ENCODE measurements around the gene RASEF. TPM values are rescaled to one million over a fixed set of nuclear protein-coding genes. Genes with fewer than 3 reads are reported as not detected.

RASEF gene
- total RNA-seq, 2 donors from 2014 or later, result 0.16 TPM; not detected in 1

DNA sequence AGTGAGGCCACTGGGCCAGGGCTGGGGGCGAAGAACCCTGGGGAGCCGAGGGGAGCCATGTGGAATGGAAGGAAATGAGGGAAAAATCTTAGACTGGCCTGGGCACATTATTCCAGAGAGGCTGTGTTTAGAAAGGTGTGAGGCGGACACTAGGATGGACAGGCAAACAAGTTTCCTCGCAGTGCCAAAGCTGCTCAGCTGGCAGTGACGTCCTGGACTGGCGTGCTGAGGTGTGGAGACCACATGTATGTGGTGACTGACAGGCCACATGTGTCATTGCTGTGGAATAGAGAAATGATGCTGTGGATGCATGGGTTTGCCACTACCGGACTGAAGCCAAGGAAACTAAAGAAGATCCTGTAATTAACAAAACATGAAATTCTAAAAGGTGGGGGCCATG is 42.6 kb downstream of the RASEF start:
- Histone ChIP-seq H3K27ac (no peak overlapping the region), H3K27me3 (no peaks in the 10 kb centered on the region), H3K9me3 (peaks cover 0 to 6% of the 10 kb centered on the region in 2 donors), H3K4me1 (no peaks in the 10 kb centered on the region), H3K36me3 (no peaks in the 10 kb centered on the region), H3K4me3 (no peak overlapping the region)
- DNase-seq (ENCODE audit: low spot score), result no peak
- TF ChIP-seq, protein P1, sequence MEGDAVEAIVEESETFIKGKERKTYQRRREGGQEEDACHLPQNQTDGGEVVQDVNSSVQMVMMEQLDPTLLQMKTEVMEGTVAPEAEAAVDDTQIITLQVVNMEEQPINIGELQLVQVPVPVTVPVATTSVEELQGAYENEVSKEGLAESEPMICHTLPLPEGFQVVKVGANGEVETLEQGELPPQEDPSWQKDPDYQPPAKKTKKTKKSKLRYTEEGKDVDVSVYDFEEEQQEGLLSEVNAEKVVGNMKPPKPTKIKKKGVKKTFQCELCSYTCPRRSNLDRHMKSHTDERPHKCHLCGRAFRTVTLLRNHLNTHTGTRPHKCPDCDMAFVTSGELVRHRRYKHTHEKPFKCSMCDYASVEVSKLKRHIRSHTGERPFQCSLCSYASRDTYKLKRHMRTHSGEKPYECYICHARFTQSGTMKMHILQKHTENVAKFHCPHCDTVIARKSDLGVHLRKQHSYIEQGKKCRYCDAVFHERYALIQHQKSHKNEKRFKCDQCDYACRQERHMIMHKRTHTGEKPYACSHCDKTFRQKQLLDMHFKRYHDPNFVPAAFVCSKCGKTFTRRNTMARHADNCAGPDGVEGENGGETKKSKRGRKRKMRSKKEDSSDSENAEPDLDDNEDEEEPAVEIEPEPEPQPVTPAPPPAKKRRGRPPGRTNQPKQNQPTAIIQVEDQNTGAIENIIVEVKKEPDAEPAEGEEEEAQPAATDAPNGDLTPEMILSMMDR (IDR thresholded peaks at IDR 0.05), result no peak

DNA sequence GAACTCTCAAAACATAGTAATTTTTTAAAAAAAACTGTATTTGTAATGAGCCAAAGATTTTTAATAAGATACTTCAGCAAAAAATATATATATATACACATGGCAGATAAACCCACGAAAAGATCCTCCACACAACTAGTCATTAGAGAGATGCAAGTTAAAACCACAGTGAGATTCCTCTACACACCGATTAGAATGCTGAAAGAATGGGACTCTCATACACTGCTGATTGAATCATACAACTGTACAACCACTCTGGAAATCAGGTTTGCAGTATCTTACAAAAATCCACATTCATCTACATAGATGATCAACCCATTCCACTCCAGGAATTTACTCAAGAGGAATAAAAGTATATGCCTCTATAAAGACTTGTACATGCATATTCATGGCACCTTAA is 43.7 kb downstream of the RASEF start:
- TF ChIP-seq, protein P1 (IDR thresholded peaks at IDR 0.05), result no peak
- Histone ChIP-seq H3K4me1 (no peaks in the 10 kb centered on the region), H3K4me3 (no peak overlapping the region), H3K27ac (no peak overlapping the region), H3K27me3 (no peaks in the 10 kb centered on the region), H3K9me3 (peaks cover 0 to 6% of the 10 kb centered on the region in 2 donors), H3K36me3 (no peaks in the 10 kb centered on the region)
- no peak for DNase-seq (ENCODE audit: low spot score)

DNA sequence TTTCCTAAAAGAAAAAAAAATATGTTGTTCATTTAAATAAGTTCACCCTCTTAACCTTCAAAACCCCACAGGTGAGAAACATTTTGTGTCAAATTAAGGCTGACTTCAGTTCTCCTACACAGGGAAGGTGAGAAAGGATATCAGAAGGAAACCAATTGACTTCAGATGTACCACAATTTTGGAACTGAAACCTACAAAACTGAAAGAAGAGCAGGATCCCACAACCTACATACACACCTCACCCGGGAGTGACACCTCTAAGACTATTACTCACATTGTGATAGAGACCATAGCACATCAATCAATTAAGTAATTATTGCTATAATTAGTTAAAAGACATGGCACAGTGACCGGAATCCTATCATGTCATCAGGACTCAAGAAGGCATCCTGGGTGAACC is 47.0 kb downstream of the RASEF start:
- Histone ChIP-seq H3K36me3 (no peaks in the 10 kb centered on the region), H3K9me3 (peaks cover 0 to 6% of the 10 kb centered on the region in 2 donors), H3K4me3 (no peak overlapping the region), H3K27ac (no peak overlapping the region), H3K27me3 (no peaks in the 10 kb centered on the region), H3K4me1 (peaks cover 0 to 8% of the 10 kb centered on the region in 2 donors)
- DNase-seq (ENCODE audit: low spot score), result no peak
- TF ChIP-seq, protein P1 (IDR thresholded peaks at IDR 0.05), result no peak

DNA sequence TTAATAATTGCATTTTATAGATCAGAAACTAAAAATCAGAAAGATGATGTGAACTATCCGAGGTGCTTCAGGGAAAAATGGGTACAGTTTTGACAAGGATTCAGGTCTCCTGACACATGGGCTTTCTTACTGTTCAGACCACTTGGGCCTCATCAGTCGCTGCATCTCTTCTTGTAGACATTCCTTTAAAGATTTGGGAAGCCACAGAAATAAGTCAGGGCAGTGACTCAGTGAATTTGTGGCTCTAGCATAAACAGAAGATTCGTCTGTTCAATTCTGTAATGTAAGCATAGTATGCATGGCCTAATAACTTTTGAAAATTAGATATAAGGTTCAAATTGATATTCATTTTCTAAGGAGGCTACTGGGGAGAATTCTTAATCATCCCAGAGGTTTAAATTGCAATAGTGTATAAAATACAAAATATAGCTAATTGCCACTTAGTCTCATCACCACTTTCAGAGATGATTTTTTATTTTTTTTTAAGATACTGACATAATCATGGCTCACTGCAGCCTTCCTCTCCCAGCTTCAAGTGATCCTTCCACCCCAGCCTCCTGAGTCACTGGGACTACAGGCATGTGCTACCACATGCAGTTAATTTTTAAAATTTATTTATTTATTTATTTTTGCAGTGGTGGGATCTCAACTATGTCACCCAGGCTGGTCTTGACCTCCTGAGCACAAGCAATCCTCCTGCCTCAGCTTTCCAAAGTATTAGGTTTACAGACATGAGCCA is 48.9 kb downstream of the RASEF start:
- no peak for DNase-seq (ENCODE audit: low spot score)
- H3K9me3 ChIP-seq, result no peaks in the 10 kb centered on the region
- peaks cover 0 to 8% of the 10 kb centered on the region in 2 donors for H3K4me1 ChIP-seq
- H3K27ac ChIP-seq, result no peak overlapping the region
- TF ChIP-seq, protein P1 (IDR thresholded peaks at IDR 0.05), result no peak
- no peaks in the 10 kb centered on the region for H3K27me3 ChIP-seq
- no peaks in the 10 kb centered on the region for H3K36me3 ChIP-seq
- no peak overlapping the region for H3K4me3 ChIP-seq

DNA sequence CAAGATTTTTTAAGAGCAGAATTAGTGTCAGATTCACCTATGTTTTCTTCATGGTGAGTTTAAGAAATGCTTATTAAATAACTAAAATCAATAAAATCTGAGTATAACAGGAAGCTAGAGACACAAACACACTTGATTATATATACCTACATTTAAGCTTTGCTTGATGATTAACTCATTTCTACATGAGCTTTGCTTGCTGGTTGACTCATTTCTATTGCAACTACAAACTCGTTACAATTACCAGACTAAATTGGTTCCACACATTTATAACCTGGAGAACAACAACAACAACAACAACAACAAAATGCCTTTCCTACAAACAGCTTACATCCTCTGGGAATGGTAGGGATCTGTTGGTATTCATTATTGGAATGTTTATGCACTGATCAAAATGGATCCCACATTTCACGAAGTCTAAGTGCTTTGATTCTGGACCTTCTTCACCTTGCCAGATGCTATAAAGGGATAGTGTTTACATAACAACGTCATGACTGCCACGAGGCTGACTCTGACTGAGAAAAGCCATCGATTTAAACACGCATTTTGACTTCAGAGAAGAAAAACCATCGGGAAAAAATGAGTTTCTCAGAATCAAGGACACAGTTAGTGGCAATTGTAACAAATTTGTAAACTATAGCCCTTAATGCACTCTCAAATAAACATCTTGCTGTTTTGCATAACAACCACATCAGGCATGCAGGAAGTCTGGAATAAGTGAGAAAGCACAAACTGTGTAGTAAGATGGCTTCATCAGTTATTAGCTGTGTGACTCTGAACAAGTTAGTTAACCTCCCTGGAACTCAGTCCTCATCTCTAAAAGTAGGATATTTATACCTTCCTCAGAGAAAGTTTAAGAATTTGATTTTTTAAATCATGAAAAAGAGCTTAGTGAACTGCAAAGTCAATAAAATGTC is 49.8 kb downstream of the RASEF start:
- Histone ChIP-seq H3K27me3 (no peaks in the 10 kb centered on the region), H3K27ac (no peak overlapping the region), H3K36me3 (no peaks in the 10 kb centered on the region), H3K4me3 (no peak overlapping the region), H3K4me1 (peaks cover 0 to 8% of the 10 kb centered on the region in 2 donors), H3K9me3 (no peaks in the 10 kb centered on the region)
- TF ChIP-seq, protein P1 (IDR thresholded peaks at IDR 0.05), result no peak
- DNase-seq (ENCODE audit: low spot score), result no peak
